ENCODE results near the gene PLCG2. TPM values are rescaled to one million over a fixed set of nuclear protein-coding genes. Genes with fewer than 3 reads are reported as not detected.

The PLCG2 gene
- total RNA-seq, 1 donor from 2014 or later, result 47.6 TPM

- no peaks in the 10 kb centered on the region for H3K36me3 ChIP-seq
- DNase-seq (no peak), ATAC-seq (no peak)
- no peaks in the 10 kb centered on the region for H3K27me3 ChIP-seq
- no peaks in the 10 kb centered on the region for H3K4me1 ChIP-seq
- TF ChIP-seq CTCF (IDR thresholded peaks at IDR 0.05), result no peak
- no peaks in the 10 kb centered on the region for H3K9me3 ChIP-seq
- H3K27ac ChIP-seq, result no peak overlapping the region
- H3K4me3 ChIP-seq, result no peak overlapping the region
- intact Hi-C loops (cut with DNase I), result no loop called here
These were observed 69.3 kb downstream of the PLCG2 start for GRCh38 chr16:81848306-81848853.

GRCh38 chr16:81850197-81850944 is 71.3 kb downstream of the PLCG2 start:
- no peak overlapping the region for H3K27ac ChIP-seq
- ATAC-seq (no peak), DNase-seq (no peak)
- no peaks in the 10 kb centered on the region for H3K4me1 ChIP-seq
- no peak for TF ChIP-seq CTCF (IDR thresholded peaks at IDR 0.05)
- H3K27me3 ChIP-seq, result no peaks in the 10 kb centered on the region
- H3K36me3 ChIP-seq, result no peaks in the 10 kb centered on the region
- H3K4me3 ChIP-seq, result no peak overlapping the region
- intact Hi-C loops (cut with DNase I), result no loop called here
- no peaks in the 10 kb centered on the region for H3K9me3 ChIP-seq

GRCh38 chr16:81852347-81852746 is 73.3 kb downstream of the PLCG2 start:
- intact Hi-C loops (cut with DNase I), result no loop called here

GRCh38 chr16:81855552-81856153 is 76.6 kb downstream of the PLCG2 start:
- no peak for TF ChIP-seq CTCF (IDR thresholded peaks at IDR 0.05)
- Histone ChIP-seq H3K4me1 (no peaks in the 10 kb centered on the region), H3K36me3 (peaks cover 8% of the 10 kb centered on the region), H3K4me3 (no peak overlapping the region), H3K27me3 (no peaks in the 10 kb centered on the region), H3K27ac (no peak overlapping the region), H3K9me3 (no peaks in the 10 kb centered on the region)
- ATAC-seq, result no peak
- intact Hi-C loops (cut with DNase I), result no loop called here
- no peak for DNase-seq

More at GRCh38 chr16:81852347-81852746, 73.3 kb downstream of the PLCG2 start:
- Histone ChIP-seq H3K27ac (no peak overlapping the region), H3K4me1 (no peaks in the 10 kb centered on the region), H3K4me3 (no peak overlapping the region), H3K27me3 (no peaks in the 10 kb centered on the region), H3K36me3 (peaks cover 8% of the 10 kb centered on the region), H3K9me3 (no peaks in the 10 kb centered on the region)
- TF ChIP-seq CTCF (IDR thresholded peaks at IDR 0.05), result no peak
- ATAC-seq (no peak), DNase-seq (no peak)

- peak overlapping the region; percentile 64 for H3K27ac ChIP-seq
- TF ChIP-seq CTCF (IDR thresholded peaks at IDR 0.05), result no peak
- peaks cover 8% of the 10 kb centered on the region for H3K36me3 ChIP-seq
- peaks cover 11% of the 10 kb centered on the region for H3K4me1 ChIP-seq
- H3K27me3 ChIP-seq, result no peaks in the 10 kb centered on the region
- intact Hi-C loops (cut with DNase I), result no loop called here
- ATAC-seq (no peak), DNase-seq (no peak)
- H3K4me3 ChIP-seq, result no peak overlapping the region
- no peaks in the 10 kb centered on the region for H3K9me3 ChIP-seq
These were observed 81.5 kb downstream of the PLCG2 start for GRCh38 chr16:81860287-81861266.

Measured in upper lobe of right lung (tissue), 1 donor.